ENCODE results near the gene FAM228B.
"Not testable (repeated sequence)": the region's sequence is repeated elsewhere in the genome, so short reads cannot be mapped to it uniquely, and the experiment has no call there.

Gene FAM228B

DNA sequence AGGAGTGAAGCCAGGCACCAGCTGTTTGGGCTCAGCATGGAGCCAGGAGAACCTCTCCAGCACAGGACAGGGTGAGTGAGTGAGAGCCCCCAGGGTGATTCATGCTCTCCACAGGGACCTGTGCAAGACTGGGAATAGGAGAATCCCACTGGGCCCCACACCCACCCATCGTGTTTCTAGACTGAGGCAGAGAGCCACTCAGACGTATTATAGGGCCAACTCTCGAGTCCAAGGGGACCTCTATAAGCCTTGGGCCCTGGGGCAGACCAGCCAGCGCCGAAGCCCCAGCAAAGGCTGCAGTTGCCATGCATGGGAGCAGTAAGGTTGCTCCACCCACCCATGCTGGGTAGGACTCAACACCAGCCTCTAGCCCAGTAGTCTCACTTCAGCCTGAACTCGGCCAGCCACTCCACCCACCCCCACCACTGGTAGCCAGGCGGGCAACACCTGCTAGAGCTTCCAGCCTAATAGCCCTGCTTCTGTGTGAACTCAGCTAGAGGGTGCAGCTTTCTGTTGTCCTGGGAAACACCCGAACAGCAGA is 19.1 kb upstream of the FAM228B start:
- no peak for DNase-seq

DNA sequence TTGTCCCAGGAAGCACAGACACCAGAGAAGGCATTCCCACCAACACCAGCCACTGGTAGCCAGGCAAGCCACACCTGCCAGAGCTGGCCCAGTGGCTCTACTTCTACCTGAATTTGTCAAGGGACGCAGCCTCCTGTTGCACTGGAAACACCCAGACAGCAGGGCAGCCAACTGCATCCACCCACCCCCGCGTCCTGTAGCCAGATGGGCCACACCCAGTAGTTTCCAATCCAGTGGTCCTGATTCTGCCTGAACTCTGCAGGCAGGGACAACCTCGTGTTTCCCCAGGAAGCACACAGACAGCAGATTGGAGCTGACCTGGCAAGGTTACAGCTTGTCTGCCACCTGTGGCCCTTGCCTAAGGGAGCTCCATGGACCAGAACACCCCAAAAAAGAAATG is 18.4 kb upstream of the FAM228B start:
- DNase-seq: no peak

DNA sequence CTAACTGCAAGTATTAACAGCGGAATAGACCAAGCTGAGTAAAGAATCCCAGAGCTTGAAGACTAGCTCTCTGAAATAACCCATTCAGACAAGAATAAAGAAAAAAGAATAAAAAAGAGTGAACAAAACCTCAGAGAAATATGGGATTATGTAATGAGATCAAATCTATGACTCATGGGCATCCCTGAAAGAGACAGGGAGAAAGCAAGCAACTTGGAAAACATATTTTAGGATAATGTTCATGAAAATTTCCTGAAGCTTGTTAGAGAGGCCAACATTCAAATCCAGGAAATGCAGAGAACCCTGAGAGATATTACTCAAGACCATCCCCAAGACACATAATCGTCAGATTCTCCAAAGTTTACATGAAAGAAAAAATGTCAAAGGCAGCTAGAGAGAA is 17.5 kb upstream of the FAM228B start:
- no peak for DNase-seq

DNA sequence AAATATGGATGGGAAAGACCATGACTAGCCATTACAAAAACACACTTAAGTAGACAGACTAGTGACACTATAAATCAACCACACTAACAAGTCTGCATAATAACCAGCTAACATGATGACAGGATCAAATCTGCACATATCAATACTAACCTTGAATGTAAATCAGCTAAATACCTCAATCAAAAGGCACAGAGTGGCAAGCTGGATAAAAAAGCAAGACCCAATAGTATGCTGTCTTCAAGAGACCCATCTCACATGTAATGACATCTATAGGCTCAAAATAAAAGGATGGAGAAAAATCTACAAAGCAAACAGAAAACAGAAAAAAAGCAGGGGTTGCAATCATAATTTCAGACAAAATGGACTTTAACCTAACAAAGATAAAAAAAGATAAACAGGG is 16.5 kb upstream of the FAM228B start:
- no peak for DNase-seq

- no peak for DNase-seq
Observed at GRCh38 chr2:24107336-24107735, 15.9 kb upstream of the FAM228B start.

DNA sequence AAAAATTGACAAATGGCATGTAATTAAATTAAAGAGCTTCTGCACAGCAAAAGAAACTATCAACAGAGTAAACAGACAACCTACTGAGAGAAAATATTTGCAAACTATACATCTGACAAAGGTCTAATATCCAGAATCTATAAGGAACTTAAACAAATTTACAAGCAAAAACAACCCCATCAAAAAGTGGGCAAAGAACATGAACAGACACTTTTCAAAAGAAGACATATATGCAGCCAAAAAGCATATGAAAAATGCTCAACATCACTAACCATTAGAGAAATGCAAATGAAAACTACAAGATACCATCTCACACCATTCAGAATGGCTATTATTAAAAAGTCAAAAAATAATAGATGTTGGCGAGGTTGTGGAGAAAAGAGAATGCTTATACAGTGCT is 13.8 kb upstream of the FAM228B start:
- DNase-seq: not testable (repeated sequence)

GRCh38 chr2:24110660-24111303 is 12.5 kb upstream of the FAM228B start:
- DNase-seq: no peak

DNA sequence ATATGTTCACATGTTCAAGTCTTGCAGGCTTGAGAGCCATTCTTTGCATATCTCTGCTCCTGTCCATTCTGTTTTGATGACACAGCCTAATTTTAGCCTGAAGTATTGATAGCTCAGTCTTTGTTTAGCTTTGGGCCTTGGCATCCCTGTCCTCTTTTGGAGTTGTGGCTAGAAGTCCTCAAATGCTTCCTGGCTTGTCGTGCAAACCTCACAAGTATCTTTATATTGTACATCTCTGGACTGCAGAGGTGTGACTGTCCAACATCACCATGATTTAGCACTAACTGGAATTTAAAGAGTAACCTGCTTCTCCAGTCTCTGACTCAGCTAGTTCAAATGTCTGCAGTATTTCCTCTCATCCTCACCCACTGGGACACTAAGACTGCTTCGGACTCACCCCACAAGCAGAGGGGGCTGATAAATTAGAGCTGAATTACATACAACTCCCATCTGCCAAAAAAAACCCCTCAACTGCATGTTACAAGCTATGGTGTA is 11.8 kb upstream of the FAM228B start:
- DNase-seq: no peak

DNA sequence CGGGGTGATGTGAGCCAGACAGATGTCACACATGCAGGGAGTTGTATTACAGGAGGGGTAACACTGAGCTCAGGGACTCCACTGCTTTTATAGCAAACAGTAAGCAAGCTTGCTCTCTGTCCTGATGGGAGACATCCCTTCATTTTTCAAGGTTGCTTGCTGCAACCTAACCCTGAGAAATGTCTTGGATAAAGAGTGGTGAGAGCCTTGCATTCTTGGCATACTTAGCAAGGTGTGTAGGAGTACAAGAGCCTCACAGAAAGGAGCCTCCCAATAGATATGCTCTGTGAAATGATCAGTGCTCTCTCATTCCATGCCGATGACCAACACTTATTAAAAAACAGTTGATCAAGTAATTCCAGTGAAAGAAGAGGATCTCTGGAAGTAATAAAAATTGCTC is 8.2 kb upstream of the FAM228B start:
- DNase-seq: no peak

GRCh38 chr2:24117902-24118301 is 5.4 kb upstream of the FAM228B start:
- no peak for DNase-seq

DNA sequence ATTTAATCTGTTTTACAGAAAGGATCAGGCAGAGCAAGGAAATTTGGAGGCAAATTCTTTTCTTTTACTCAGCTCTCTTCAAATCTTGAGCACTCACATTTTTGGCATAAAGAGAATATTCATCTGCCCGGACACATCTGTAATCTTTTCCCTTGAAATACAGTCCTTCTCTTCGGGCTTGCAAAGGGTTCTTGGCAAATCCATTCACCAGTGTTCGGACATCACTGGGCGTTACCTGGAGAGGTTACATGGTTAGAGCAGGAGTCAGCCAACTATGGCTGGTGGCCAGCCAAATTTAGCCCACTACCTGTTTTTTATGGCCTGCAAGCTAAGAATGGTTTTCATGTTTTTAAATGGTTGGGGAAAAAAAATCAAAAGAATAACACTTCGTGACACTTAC is 2.2 kb upstream of the FAM228B start:
- DNase-seq: no peak

- no peak for DNase-seq
Observed at GRCh38 chr2:24121469-24121868, 1.8 kb upstream of the FAM228B start.

- DNase-seq: no peak
Observed at GRCh38 chr2:24122366-24123194, 689 bp upstream of the FAM228B start.

GRCh38 chr2:24123922-24124580 is 782 bp downstream of the FAM228B start:
- DNase-seq: no peak

GRCh38 chr2:24125956-24126355 is 2.7 kb downstream of the FAM228B start:
- no peak for DNase-seq

GRCh38 chr2:24132543-24132942 is 9.3 kb downstream of the FAM228B start:
- no peak for DNase-seq

GRCh38 chr2:24140305-24140704 is 17.0 kb downstream of the FAM228B start:
- not testable (repeated sequence) for DNase-seq

GRCh38 chr2:24147364-24147763 is 24.1 kb downstream of the FAM228B start:
- DNase-seq: no peak

- no peak for DNase-seq
Observed at GRCh38 chr2:24152413-24153197, 29.3 kb downstream of the FAM228B start.

DNA sequence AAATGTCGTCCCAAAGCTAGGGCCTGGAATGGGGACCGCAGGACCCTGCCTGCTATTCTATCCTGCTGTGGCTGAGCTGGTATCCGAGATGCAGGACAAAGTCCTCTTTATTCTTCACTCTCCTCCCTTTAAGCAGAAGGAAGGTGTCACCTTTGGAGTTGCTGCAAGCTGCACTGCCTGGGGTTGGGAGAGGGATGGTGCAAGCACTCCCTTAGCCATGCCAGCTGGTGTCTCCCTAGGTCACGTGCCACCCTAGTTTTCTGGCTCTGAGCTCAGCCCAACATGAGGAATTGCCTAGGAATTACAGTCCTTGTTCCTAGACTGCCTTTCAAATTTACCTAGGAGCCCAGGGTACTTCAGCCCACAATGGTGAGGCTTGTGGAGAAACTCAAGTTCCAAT is 30.2 kb downstream of the FAM228B start:
- no peak for DNase-seq

GRCh38 chr2:24158131-24158530 is 34.9 kb downstream of the FAM228B start:
- no peak for DNase-seq

DNA sequence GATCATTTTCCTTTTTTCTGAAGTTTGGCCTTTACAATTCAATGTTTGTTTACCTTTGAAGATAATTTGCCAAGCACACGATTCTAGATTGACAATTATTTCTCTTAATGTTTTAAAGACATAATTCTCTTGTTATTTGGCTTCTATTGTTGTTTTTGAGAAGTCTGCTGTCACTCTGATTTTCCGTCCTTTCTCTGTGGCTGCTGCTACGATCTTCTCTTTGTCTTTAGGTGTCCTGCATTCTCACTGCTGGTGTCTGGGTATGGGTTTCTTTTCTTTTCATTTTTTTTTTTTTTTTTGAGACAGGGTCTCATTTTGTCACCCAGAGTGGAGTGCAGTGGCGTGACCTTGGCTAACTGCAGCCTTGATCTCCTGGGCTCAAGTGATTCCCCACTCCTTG is 36.4 kb downstream of the FAM228B start:
- no peak for DNase-seq

GRCh38 chr2:24160761-24161160 is 37.5 kb downstream of the FAM228B start:
- no peak for DNase-seq
